HFF-Myc (cell line): ENCODE measurements around the gene VPS13D.
"Not testable (repeated sequence)": the region's sequence is repeated elsewhere in the genome, so short reads cannot be mapped to it uniquely, and the experiment has no call there.

ENCODE experiments used
- DNase-seq: peaks from one replicate; pipeline ENCODE4 v3.0.0-alpha.2; 2011; ENCODE audit warnings: low read depth; ENCODE audit errors: extremely low read depth
- H3K4me3 ChIP-seq: replicated peaks from 2 replicates; pipeline ENCODE4 v1.5.1; 2011; ENCODE audit warnings: low read depth, mild to moderate bottlenecking, control low read depth, low read length
- CTCF ChIP-seq: IDR thresholded peaks from 2 replicates; pipeline ENCODE4 v1.5.1; 2012; ENCODE audit warnings: mild to moderate bottlenecking, low read depth, low read length, control low read depth; ENCODE audit errors: missing control alignments

VPS13D gene

GRCh38 chr1:12531179-12531499 is 301.3 kb downstream of the VPS13D start:
- no peak for TF ChIP-seq CTCF
- no peak for DNase-seq
- no peak overlapping the region for H3K4me3 ChIP-seq

GRCh38 chr1:12532405-12533315 is 302.8 kb downstream of the VPS13D start:
- TF ChIP-seq CTCF: no peak
- DNase-seq: no peak
- H3K4me3 ChIP-seq: no peak overlapping the region

- DNase-seq: no peak
- H3K4me3 ChIP-seq: no peak overlapping the region
- TF ChIP-seq CTCF: no peak
Measured at GRCh38 chr1:12536023-12536639, 306.3 kb downstream of the VPS13D start.

GRCh38 chr1:12537294-12537693 is 307.5 kb downstream of the VPS13D start:
- DNase-seq: no peak

GRCh38 chr1:12537906-12538461 is 308.2 kb downstream of the VPS13D start:
- TF ChIP-seq CTCF: no peak
- no peak overlapping the region for H3K4me3 ChIP-seq
- no peak for DNase-seq

More at GRCh38 chr1:12537294-12537693, 307.5 kb downstream of the VPS13D start:
- no peak overlapping the region for H3K4me3 ChIP-seq
- TF ChIP-seq CTCF: no peak

GRCh38 chr1:12538536-12538935 is 308.7 kb downstream of the VPS13D start:
- not testable (repeated sequence) for H3K4me3 ChIP-seq, DNase-seq

- TF ChIP-seq CTCF: no peak
- DNase-seq: no peak
- no peak overlapping the region for H3K4me3 ChIP-seq
Measured at GRCh38 chr1:12539320-12539704, 309.5 kb downstream of the VPS13D start.
